H1 (cell line): ENCODE data around the gene LTBP3. TPM values are rescaled to one million over a fixed set of nuclear protein-coding genes. Genes with fewer than 3 reads are reported as not detected.

Experiments
- CTCF ChIA-PET: fragments of 300-600 bp; sonication (Branson Sonifier 250); formaldehyde crosslinking; loops from one replicate; lab custom pipeline; 2021; ENCODE audit not compliant: partially characterized antibody; lab: Charles Lee
- POLR2A ChIA-PET: fragments of 300-600 bp; sonication (Branson Sonifier 250); formaldehyde crosslinking; loops from one replicate; lab custom pipeline; 2021; ENCODE audit warnings: inconsistent platforms; ENCODE audit not compliant: partially characterized antibody; lab: Charles Lee
- DNase-seq, 2 experiments: peaks; one replicate each; pipeline versions ENCODE4 v3.0.0 to v3.0.0-alpha.2; 2010 to 2022; ENCODE audit warnings: low spot score in 2 of 2, low read depth in 1 of 2, mixed read lengths in 1 of 2
- FAIRE-seq: peaks from 2 replicates; lab custom pipeline; 2011; peaks lifted over from hg19 to GRCh38; lab: Jason Lieb, UNC
- H2AFZ ChIP-seq: 2 replicates; pipeline ENCODE4 v1.8.1; 2012; ENCODE audit warnings: low read length, inconsistent platforms
- H2AK5ac ChIP-seq: 2 replicates; pipeline ENCODE4 v1.6.1; 2013; ENCODE audit warnings: low read depth, low read length
- H2BK120ac ChIP-seq: replicated peaks from 2 replicates; pipeline ENCODE3; 2013; ENCODE audit warnings: low read depth, low read length, inconsistent platforms
- H2BK12ac ChIP-seq: 2 replicates; pipeline ENCODE4 v1.6.1; 2013; ENCODE audit warnings: low read depth, low read length
- H2BK15ac ChIP-seq: 2 replicates; pipeline ENCODE4 v1.6.1; 2013; ENCODE audit warnings: low read length
- H2BK20ac ChIP-seq: 2 replicates; pipeline ENCODE4 v1.6.1; 2013; ENCODE audit warnings: low read length
- H2BK5ac ChIP-seq: 2 replicates; pipeline ENCODE4 v1.6.1; 2013; ENCODE audit warnings: low read depth, low read length
- H3K14ac ChIP-seq: 2 replicates; pipeline ENCODE4 v1.6.1; 2013; ENCODE audit warnings: inconsistent platforms; ENCODE audit not compliant: insufficient read length
- H3K18ac ChIP-seq: 2 replicates; pipeline ENCODE4 v1.6.1; 2013; ENCODE audit warnings: low read length; ENCODE audit errors: extremely low read depth
- H3K23ac ChIP-seq: 2 replicates; pipeline ENCODE4 v1.6.1; 2013; ENCODE audit warnings: inconsistent platforms; ENCODE audit not compliant: insufficient read length
- H3K23me2 ChIP-seq: 2 replicates; pipeline ENCODE4 v1.6.1; 2013; ENCODE audit warnings: low read depth, low read length
- H3K27ac ChIP-seq: 2 replicates; pipeline ENCODE4 v1.6.1; 2011; ENCODE audit warnings: low read depth, low read length, inconsistent platforms
- H3K27me3 ChIP-seq, 4 experiments: replicated peaks in 1 of 4; 1 replicate in 1 of 4; 2 replicates in 3 of 4; pipeline versions ENCODE4 v1.6.1 to v1.8.1; 2011 to 2013; ENCODE audit warnings: low read length in 3 of 4, mild to moderate bottlenecking in 3 of 4, inconsistent platforms in 2 of 4, mixed read lengths in 2 of 4, moderate library complexity in 1 of 4; ENCODE audit not compliant: control insufficient read depth in 3 of 4, insufficient read depth in 3 of 4; ENCODE audit errors: extremely low read depth in 1 of 4
- H3K36me3 ChIP-seq, 4 experiments: 2 replicates each; pipeline versions ENCODE4 v1.6.1 to v1.8.1; 2011 to 2013; ENCODE audit warnings: mild to moderate bottlenecking in 4 of 4, low read length in 3 of 4, moderate library complexity in 2 of 4, control low read depth in 1 of 4, inconsistent platforms in 1 of 4; ENCODE audit not compliant: insufficient read depth in 4 of 4, control insufficient read depth in 2 of 4
- H3K4ac ChIP-seq: replicated peaks from 2 replicates; pipeline ENCODE3; 2013; ENCODE audit warnings: low read length, low read depth, mixed read lengths, inconsistent platforms; ENCODE audit not compliant: insufficient read length
- H3K4me1 ChIP-seq, 4 experiments: replicated peaks in 1 of 4; 1 replicate in 1 of 4; 2 replicates in 3 of 4; pipeline versions ENCODE4 v1.6.1 to v1.8.1; 2011 to 2013; ENCODE audit warnings: low read length in 3 of 4, inconsistent platforms in 2 of 4, mixed read lengths in 1 of 4; ENCODE audit not compliant: insufficient read depth in 4 of 4, control insufficient read depth in 3 of 4
- H3K4me2 ChIP-seq, 2 experiments: 2 replicates each; pipeline versions ENCODE4 v1.6.1 to v1.8.1; 2011 to 2013; ENCODE audit warnings: low read depth in 2 of 2, low read length in 2 of 2, control low read depth in 1 of 2, inconsistent platforms in 1 of 2, mild to moderate bottlenecking in 1 of 2; ENCODE audit not compliant: insufficient read depth in 1 of 2
- H3K4me3 ChIP-seq, 4 experiments: fragments of 200-600, 300-600 bp in 1 of 4; sonication (generic), shearing (Covaris generic), sonication (Bioruptor Twin) in 1 of 4; 2 replicates each; pipeline versions ENCODE4 v1.5.1 to v1.8.1; 2011 to 2016; ENCODE audit warnings: low read length in 4 of 4, low read depth in 3 of 4, control low read depth in 2 of 4, inconsistent platforms in 2 of 4, mild to moderate bottlenecking in 2 of 4, mixed read lengths in 1 of 4, moderate library complexity in 1 of 4; ENCODE audit not compliant: insufficient read depth in 2 of 4; ENCODE audit errors: extremely low read depth in 1 of 4
- H3K56ac ChIP-seq: replicated peaks from 2 replicates; pipeline ENCODE3; 2013; ENCODE audit warnings: low read depth, mild to moderate bottlenecking, mixed read lengths, low read length, inconsistent platforms; ENCODE audit not compliant: insufficient read length
- H3K79me1 ChIP-seq: 2 replicates; pipeline ENCODE4 v1.6.1; 2013; ENCODE audit warnings: low read depth, low read length, control low read depth
- H3K79me2 ChIP-seq, 2 experiments: 2 replicates each; pipeline versions ENCODE4 v1.6.1 to v1.8.1; 2012 to 2013; ENCODE audit warnings: low read length in 2 of 2, mild to moderate bottlenecking in 2 of 2, inconsistent platforms in 1 of 2; ENCODE audit not compliant: insufficient read depth in 2 of 2, control insufficient read depth in 1 of 2
- H3K9ac ChIP-seq, 4 experiments: replicated peaks in 1 of 4; 1 replicate in 1 of 4; 2 replicates in 3 of 4; pipeline versions ENCODE4 v1.6.1 to v1.8.1; 2011 to 2013; ENCODE audit warnings: low read depth in 3 of 4, low read length in 3 of 4, control low read depth in 2 of 4, mild to moderate bottlenecking in 2 of 4, moderate library complexity in 2 of 4, inconsistent platforms in 1 of 4; ENCODE audit errors: extremely low read depth in 1 of 4
- H3K9me3 ChIP-seq, 2 experiments: 2 replicates each; pipeline versions ENCODE4 v1.6.1 to v1.8.1; 2012 to 2013; ENCODE audit warnings: mild to moderate bottlenecking in 2 of 2, moderate library complexity in 2 of 2, control low read depth in 1 of 2, inconsistent platforms in 1 of 2, low read depth in 1 of 2, low read length in 1 of 2, mixed read lengths in 1 of 2; ENCODE audit not compliant: insufficient read depth in 2 of 2
- H4K20me1 ChIP-seq, 2 experiments: replicated peaks in 1 of 2; 2 replicates each; pipeline versions ENCODE3 to v1.8.1; 2011 to 2013; ENCODE audit warnings: inconsistent platforms in 2 of 2, low read length in 2 of 2, mild to moderate bottlenecking in 1 of 2; ENCODE audit not compliant: insufficient read depth in 2 of 2, control insufficient read depth in 1 of 2
- H4K5ac ChIP-seq: 2 replicates; pipeline ENCODE4 v1.6.1; 2013; ENCODE audit warnings: low read length, low read depth, mixed read lengths, inconsistent platforms; ENCODE audit not compliant: insufficient read length
- H4K8ac ChIP-seq: 2 replicates; pipeline ENCODE4 v1.8.0; 2013; ENCODE audit warnings: mild to moderate bottlenecking, moderate library complexity, low read length, inconsistent platforms; ENCODE audit not compliant: insufficient read depth; ENCODE audit errors: extremely low read depth
- H4K91ac ChIP-seq: replicated peaks from 2 replicates; pipeline ENCODE3; 2013; ENCODE audit warnings: low read length, mixed read lengths, inconsistent platforms; ENCODE audit not compliant: insufficient read length
- ASH2L ChIP-seq: fragments of 200-600, 300-600 bp; sonication (generic); IDR thresholded peaks from one replicate; pipeline ENCODE4 v1.7.1; 2017; ENCODE audit warnings: low read length
- CBX8 ChIP-seq: fragments of 300-800, 300-1000 bp; sonication (generic); IDR thresholded peaks from 2 replicates; pipeline ENCODE4 v1.7.1; 2016; ENCODE audit warnings: low read depth, low read length, borderline replicate concordance
- E2F6 ChIP-seq: IDR thresholded peaks from 2 replicates; pipeline ENCODE4 v1.6.1; 2012; ENCODE audit warnings: inconsistent platforms
- EGR1 ChIP-seq: IDR thresholded peaks from 2 replicates; pipeline ENCODE4 v1.6.1; 2011; ENCODE audit warnings: low read depth, low read length, borderline replicate concordance
- GTF2F1 ChIP-seq: IDR thresholded peaks from 2 replicates; pipeline ENCODE4 v1.6.1; 2012; ENCODE audit warnings: low read depth, low read length, improper control_type of control experiment, borderline replicate concordance
- JUN ChIP-seq: IDR thresholded peaks from 2 replicates; pipeline ENCODE4 v1.6.1; 2011; ENCODE audit warnings: low read depth, mild to moderate bottlenecking, improper control_type of control experiment, low read length
- JUND ChIP-seq: IDR thresholded peaks from 2 replicates; pipeline ENCODE4 v1.6.1; 2011; ENCODE audit warnings: mild to moderate bottlenecking, improper control_type of control experiment, low read length
- MAX ChIP-seq: IDR thresholded peaks from 2 replicates; pipeline ENCODE4 v1.6.1; 2012; ENCODE audit warnings: inconsistent platforms
- PHF8 ChIP-seq: fragments of 200-600 bp; sonication (generic); conservative IDR thresholded peaks from 2 replicates; pipeline ENCODE4 v1.7.1; 2012; ENCODE audit warnings: low read depth, mild to moderate bottlenecking, inconsistent platforms, low read length, moderate library complexity
- POU5F1 ChIP-seq: IDR thresholded peaks from 2 replicates; pipeline ENCODE4 v1.6.1; 2011; ENCODE audit warnings: low read depth, mild to moderate bottlenecking, low read length, moderate library complexity
- RXRA ChIP-seq: IDR thresholded peaks from 2 replicates; pipeline ENCODE4 v1.6.1; 2011; ENCODE audit warnings: low read depth, mild to moderate bottlenecking, low read length, moderate library complexity; ENCODE audit not compliant: insufficient read depth
- SP4 ChIP-seq: IDR thresholded peaks from 2 replicates; pipeline ENCODE4 v1.6.1; 2012; ENCODE audit warnings: low read length, inconsistent platforms
- WGBS, 2 experiments: shearing (Covaris generic) in 1 of 2; methylation state at CpG; one replicate each; pipeline versions ENCODE4 v1.1.6 to v1.1.7; 2013 to 2015; ENCODE audit warnings: low lambda C conversion rate in 2 of 2, mixed read lengths in 2 of 2, inconsistent platforms in 1 of 2, low coverage in 1 of 2, missing lambda C conversion rate in 1 of 2; ENCODE audit not compliant: insufficient replicate concordance in 2 of 2, insufficient coverage in 1 of 2, insufficient read length in 1 of 2; ENCODE audit errors: extremely low coverage in 1 of 2, missing lambda C conversion rate in 1 of 2; 5-methylcytosine and 5-hydroxymethylcytosine counted together
- polyA plus RNA-seq, 7 experiments: library from polyadenylated mRNA; depleted of rRNA in 3 of 7; stranded (reverse) in 5 of 7; unstranded in 2 of 7; fragments of >200 nt in 5 of 7; fragments of 200-250 nt in 2 of 7; gene quantifications; 1 replicate in 5 of 7; 2 replicates in 1 of 7; 4 replicates in 1 of 7; pipeline versions ENCODE4 v1.2.1 to v1.2.3, GENCODE V29; 2011 to 2013; ENCODE audit warnings: missing spikeins in 2 of 7, mixed read lengths in 2 of 7
- total RNA-seq: library from RNA; stranded (reverse); fragmentation: NEBNext Ultra II Directional; extraction: Animal tissue kit (Norgen Biotek cat#: 25700); gene quantifications from 2 replicates; pipeline ENCODE4 v1.2.1, GENCODE V29; 2021

Gene LTBP3
- total and polyA plus RNA-seq, 2 of the 8 experiments (the other 6 are each of a cell fraction or from before 2014, with no cell fraction given), result 12.8 to 17.8 TPM

- Histone ChIP-seq H2BK20ac (no peak overlapping the region), H3K9me3 (no peaks in the 10 kb centered on the region), H3K27me3 (no peaks in the 10 kb centered on the region), H3K27ac (no peak overlapping the region), H2BK5ac (no peak overlapping the region), H2AFZ (no peak overlapping the region), H3K23ac (no peak overlapping the region), H3K79me1 (no peaks in the 10 kb centered on the region), H3K9ac (no peak overlapping the region), H2BK15ac (no peak overlapping the region), H3K14ac (no peak overlapping the region), H3K4me2 (no peak overlapping the region), H2BK12ac (no peak overlapping the region), H3K4ac (no peak overlapping the region), H3K56ac (no peak overlapping the region), H3K4me1 (no peaks in the 10 kb centered on the region), H2BK120ac (no peak overlapping the region), H2AK5ac (no peak overlapping the region), H3K79me2 (no peaks in the 10 kb centered on the region), H3K18ac (no peak overlapping the region), H3K36me3 (no peaks in the 10 kb centered on the region), H3K23me2 (no peaks in the 10 kb centered on the region; the same call in 1 of the 2 replicates), H4K5ac (no peak overlapping the region), H4K20me1 (no peaks in the 10 kb centered on the region), H4K8ac (peak overlapping the region; percentile 12; the same call in 1 of the 2 replicates), H4K91ac (no peak overlapping the region), H3K4me3 (no peak overlapping the region)
- FAIRE-seq (no peak), DNase-seq (no peak)
- ChIA-PET CTCF (interaction anchor here (0.6 to 3.6 kb wide), 8 partner anchors 13 to 250 kb away, joined by 3 to 8 read pairs (median 4); no protein-coding TSS in a partner anchor), POLR2A (interaction anchor here (0.6 to 28.1 kb wide), 4 partner anchors 10 to 97 kb away, joined by 3 to 1569 read pairs (median 3); partner anchors contain the start of gene MALAT1)
- WGBS, 2 experiments, result 88% methylated on average over 4 of the region's 5 CpGs; no CpG with 5 or more reads in 1 of the 2 experiments
- TF ChIP-seq EGR1 (no peak), CBX8 (no peak), JUN (no peak), ASH2L (no peak), POU5F1 (no peak), JUND (no peak), E2F6 (no peak), RXRA (no peak), MAX (no peak), PHF8 (no peak), GTF2F1 (no peak), SP4 (no peak)
These were observed 41.8 kb downstream of the LTBP3 start for GRCh38 chr11:65516135-65516968.
